K562 (cell line): ENCODE measurements around the gene SND1. TPM values are rescaled to one million over a fixed set of nuclear protein-coding genes. Genes with fewer than 3 reads are reported as not detected.

ENCODE experiments used
- GABPA ChIP-seq: fragments of 200-800 bp; sonication (Bioruptor generic); conservative IDR thresholded peaks from 2 replicates; pipeline ENCODE4 v1.6.1; 2016; ENCODE audit warnings: low read depth, missing genetic modification characterization, missing compliant biosample characterization
- KAT7 ChIP-seq: sonication (generic); formaldehyde crosslinking; IDR thresholded peaks from 2 replicates; pipeline ENCODE4 v1.8.0; 2022; ENCODE audit warnings: missing genetic modification reagents, mild to moderate bottlenecking, borderline replicate concordance
- NR2C2 ChIP-seq, 2 experiments: fragments of 200-800 bp in 1 of 2; sonication (Bioruptor generic) in 1 of 2; sonication (generic) in 1 of 2; formaldehyde crosslinking in 1 of 2; IDR thresholded peaks; 2 replicates each; pipeline versions ENCODE4 v1.6.1 to v1.8.0; 2016 to 2022; ENCODE audit warnings: mild to moderate bottlenecking in 1 of 2, missing compliant biosample characterization in 1 of 2, missing genetic modification characterization in 1 of 2, missing genetic modification reagents in 1 of 2
- PYGO2 ChIP-seq: fragments of 450-650 bp; IDR thresholded peaks from 2 replicates; pipeline ENCODE4 v1.6.1; 2016; ENCODE audit warnings: mild to moderate bottlenecking, missing genetic modification characterization, moderate library complexity, missing compliant biosample characterization
- RBM25 ChIP-seq: fragments of 200-400 bp; formaldehyde crosslinking; IDR thresholded peaks from 2 replicates; pipeline ENCODE4 v1.6.1; 2018; ENCODE audit warnings: low read length, low read depth, moderate library complexity; ENCODE audit not compliant: severe bottlenecking
- RBM34 ChIP-seq: fragments of 200-400 bp; formaldehyde crosslinking; IDR thresholded peaks from 2 replicates; pipeline ENCODE4 v1.6.1; 2018; ENCODE audit warnings: low read length, borderline replicate concordance; ENCODE audit not compliant: insufficient read depth
- TEAD1 ChIP-seq, 2 experiments: fragments of 450-650 bp in 1 of 2; sonication (generic) in 1 of 2; formaldehyde crosslinking; IDR thresholded peaks; 2 replicates each; pipeline versions ENCODE4 v1.4.0 to v1.8.0; 2020 to 2022; ENCODE audit warnings: mild to moderate bottlenecking in 2 of 2, missing genetic modification reagents in 1 of 2
- U2AF1 ChIP-seq: fragments of 200-400 bp; formaldehyde crosslinking; optimal IDR thresholded peaks from 2 replicates; pipeline ENCODE3; 2017; ENCODE audit warnings: mild to moderate bottlenecking, low read depth, low read length, moderate library complexity
- ZNF316 ChIP-seq: fragments of 450-650 bp; IDR thresholded peaks from 2 replicates; pipeline ENCODE4 v1.6.1; 2016
- polyA plus RNA-seq, 8 experiments: library from polyadenylated mRNA; depleted of rRNA in 4 of 8; stranded (reverse) in 5 of 8; unstranded in 3 of 8; fragments of >200 nt; fragmentation: Nextera tagmentation in 2 of 8; fragmentation: Illumina TruSeq in 1 of 8; extraction: Ambion mirVana in 2 of 8; extraction: Trizol in 1 of 8; gene quantifications; 2 replicates each; pipeline versions ENCODE4 v1.2.1 to v1.2.3, GENCODE V29; 2011 to 2014; ENCODE audit warnings: inconsistent platforms in 1 of 8, missing spikeins in 1 of 8
- total RNA-seq, 7 experiments: library from RNA; depleted of rRNA in 6 of 7; stranded (reverse); fragments of >200 nt in 6 of 7; fragmentation: Illumina TruSeq in 2 of 7; extraction: Trizol in 2 of 7; gene quantifications; 2 replicates each; pipeline versions ENCODE4 v1.2.1 to v1.2.3, GENCODE V29; 2011 to 2021; ENCODE audit warnings: low replicate concordance in 1 of 7
- TF ChIP-seq, protein P1 (sequence below): sonication (generic); formaldehyde crosslinking; IDR thresholded peaks from 2 replicates; pipeline ENCODE4 v1.8.1; 2023; ENCODE audit warnings: mild to moderate bottlenecking, missing genetic modification reagents, moderate library complexity
- TF ChIP-seq, protein P2 (sequence below): fragments of 450-650 bp; formaldehyde crosslinking; IDR thresholded peaks from 2 replicates; pipeline ENCODE4 v1.4.0; 2020; ENCODE audit warnings: mild to moderate bottlenecking

The SND1 gene
- total and polyA plus RNA-seq, 9 of the 15 experiments (the other 6 are each of a cell fraction or from before 2014, with no cell fraction given) = 46.5 to 307 (median 191) TPM

DNA sequence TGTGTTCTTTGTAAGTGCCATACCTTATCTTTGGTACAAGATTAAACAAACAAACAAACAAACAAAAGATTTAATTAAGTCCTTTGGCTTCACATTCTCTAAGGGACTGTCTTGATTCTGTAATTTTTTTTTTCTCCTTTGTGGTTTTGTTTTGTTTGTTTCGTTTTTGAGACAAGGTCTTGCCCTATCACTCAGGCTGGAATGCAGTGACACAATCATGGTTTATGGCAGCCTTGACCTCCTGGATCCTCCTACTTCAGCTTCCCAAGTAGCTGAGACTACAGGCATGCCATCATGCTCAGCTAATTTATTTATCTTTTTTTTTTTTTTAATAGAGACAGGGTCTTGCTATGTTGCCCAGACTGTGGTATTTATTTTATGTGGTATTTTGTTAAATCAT, 213.5 kb downstream of the SND1 start (continued):
- TF ChIP-seq ZNF316 (no peak), U2AF1 (no peak), NR2C2 (CRISPR knock-in tag; IDR thresholded peaks at IDR 0.05) (no peak), NR2C2 (tag; IDR thresholded peaks at IDR 0.05) (peak; percentile 56), RBM25 (no peak), GABPA (tag) (0 out of 2 replicates have a peak, but pooled peaks have one; percentile 15), TEAD1 (CRISPR knock-in tag; IDR thresholded peaks at IDR 0.05) (peak in 1 of 2 experiments; percentile 51; a peak in 1 of 4 replicates), RBM34 (no peak), PYGO2 (tag) (no peak), KAT7 (CRISPR knock-in tag) (no peak)
- TF ChIP-seq, protein P1, sequence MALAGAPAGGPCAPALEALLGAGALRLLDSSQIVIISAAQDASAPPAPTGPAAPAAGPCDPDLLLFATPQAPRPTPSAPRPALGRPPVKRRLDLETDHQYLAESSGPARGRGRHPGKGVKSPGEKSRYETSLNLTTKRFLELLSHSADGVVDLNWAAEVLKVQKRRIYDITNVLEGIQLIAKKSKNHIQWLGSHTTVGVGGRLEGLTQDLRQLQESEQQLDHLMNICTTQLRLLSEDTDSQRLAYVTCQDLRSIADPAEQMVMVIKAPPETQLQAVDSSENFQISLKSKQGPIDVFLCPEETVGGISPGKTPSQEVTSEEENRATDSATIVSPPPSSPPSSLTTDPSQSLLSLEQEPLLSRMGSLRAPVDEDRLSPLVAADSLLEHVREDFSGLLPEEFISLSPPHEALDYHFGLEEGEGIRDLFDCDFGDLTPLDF (CRISPR knock-in tag) = no peak
- TF ChIP-seq, protein P2, sequence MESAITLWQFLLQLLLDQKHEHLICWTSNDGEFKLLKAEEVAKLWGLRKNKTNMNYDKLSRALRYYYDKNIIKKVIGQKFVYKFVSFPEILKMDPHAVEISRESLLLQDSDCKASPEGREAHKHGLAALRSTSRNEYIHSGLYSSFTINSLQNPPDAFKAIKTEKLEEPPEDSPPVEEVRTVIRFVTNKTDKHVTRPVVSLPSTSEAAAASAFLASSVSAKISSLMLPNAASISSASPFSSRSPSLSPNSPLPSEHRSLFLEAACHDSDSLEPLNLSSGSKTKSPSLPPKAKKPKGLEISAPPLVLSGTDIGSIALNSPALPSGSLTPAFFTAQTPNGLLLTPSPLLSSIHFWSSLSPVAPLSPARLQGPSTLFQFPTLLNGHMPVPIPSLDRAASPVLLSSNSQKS (CRISPR knock-in tag) = no peak
